Neural progenitor cell (in vitro differentiated cells): ENCODE measurements around the gene NARS2. TPM values are rescaled to one million over a fixed set of nuclear protein-coding genes. Genes with fewer than 3 reads are reported as not detected.

Experiments used
- DNase-seq: peaks from one replicate; pipeline ENCODE4 v3.0.0-alpha.2; 2016; ENCODE audit warnings: low spot score
- H2AFZ ChIP-seq: fragments of 200-600 bp; sonication (generic); replicated peaks from 2 replicates; pipeline ENCODE4 v1.6.1; 2016; ENCODE audit warnings: antibody characterized with exemption
- H3F3A ChIP-seq: fragments of 200-600 bp; sonication (generic); 2 replicates; pipeline ENCODE4 v1.6.1; 2016; ENCODE audit warnings: antibody characterized with exemption, low read depth
- H3K27ac ChIP-seq: fragments of 200-600 bp; sonication (generic); 2 replicates; pipeline ENCODE4 v1.5.1; 2016; ENCODE audit warnings: mild to moderate bottlenecking
- H3K27me3 ChIP-seq: fragments of 200-600 bp; sonication (generic); 2 replicates; pipeline ENCODE4 v1.6.1; 2016; ENCODE audit warnings: mild to moderate bottlenecking, moderate library complexity
- H3K36me3 ChIP-seq: fragments of 200-600 bp; sonication (generic); 2 replicates; pipeline ENCODE4 v1.5.1; 2016
- H3K4me1 ChIP-seq: fragments of 200-600 bp; sonication (generic); 2 replicates; pipeline ENCODE4 v1.6.1; 2016; ENCODE audit warnings: mixed run types
- H3K4me2 ChIP-seq: fragments of 200-600 bp; sonication (generic); 2 replicates; pipeline ENCODE4 v1.6.1; 2016
- H3K4me3 ChIP-seq: fragments of 200-600 bp; sonication (generic); 2 replicates; pipeline ENCODE4 v1.5.1; 2016
- H3K79me2 ChIP-seq: fragments of 200-600 bp; sonication (generic); 2 replicates; pipeline ENCODE4 v1.6.1; 2016; ENCODE audit warnings: low read depth
- H3K9ac ChIP-seq: fragments of 200-600 bp; sonication (generic); 2 replicates; pipeline ENCODE4 v1.6.1; 2016
- H3K9me3 ChIP-seq: fragments of 200-600 bp; sonication (generic); 2 replicates; pipeline ENCODE4 v1.5.1; 2016; ENCODE audit warnings: low read depth
- H4K20me1 ChIP-seq: fragments of 200-600 bp; sonication (generic); 2 replicates; pipeline ENCODE4 v1.6.1; 2016; ENCODE audit warnings: low read depth
- H3K27ac Mint-ChIP-seq: 3 replicates; pipeline ENCODE4 v1.8.0; 2021; ENCODE audit warnings: mixed read lengths
- H3K27me3 Mint-ChIP-seq: 2 replicates; pipeline ENCODE4 v1.8.0; 2022; ENCODE audit warnings: low read depth, mild to moderate bottlenecking, inconsistent platforms, moderate library complexity, mixed read lengths; ENCODE audit not compliant: insufficient read depth
- H3K36me3 Mint-ChIP-seq: 3 replicates; pipeline ENCODE4 v1.8.0; 2021; ENCODE audit warnings: mixed read lengths
- H3K4me1 Mint-ChIP-seq: 3 replicates; pipeline ENCODE4 v1.8.0; 2021; ENCODE audit warnings: mixed read lengths
- H3K4me3 Mint-ChIP-seq: 3 replicates; pipeline ENCODE4 v1.8.0; 2021; ENCODE audit warnings: mild to moderate bottlenecking, moderate library complexity, mixed read lengths
- H3K9me3 Mint-ChIP-seq: 3 replicates; pipeline ENCODE4 v1.8.0; 2020; ENCODE audit warnings: mixed read lengths
- EZH2 ChIP-seq: fragments of 200-600 bp; sonication (generic); IDR thresholded peaks from 2 replicates; pipeline ENCODE4 v1.6.1; 2017; ENCODE audit warnings: antibody characterized with exemption, mild to moderate bottlenecking, moderate library complexity
- EZH2phosphoT487 ChIP-seq: fragments of 200-600 bp; sonication (generic); IDR thresholded peaks from 2 replicates; pipeline ENCODE4 v1.6.1; 2017; ENCODE audit warnings: antibody characterized with exemption
- total RNA-seq: library from RNA; depleted of rRNA; stranded (reverse); fragments of >200 nt; gene quantifications from 2 replicates; pipeline ENCODE4 v1.2.3, GENCODE V29; 2015; ENCODE audit warnings: low replicate concordance
- TF ChIP-seq, protein P1 (sequence below): fragments of 200-600 bp; sonication (generic); IDR thresholded peaks from 2 replicates; pipeline ENCODE4 v1.5.1; 2017; ENCODE audit warnings: antibody characterized with exemption, mild to moderate bottlenecking

NARS2 gene
- total RNA-seq, 1 donor from 2014 or later = 53.0 TPM

DNA sequence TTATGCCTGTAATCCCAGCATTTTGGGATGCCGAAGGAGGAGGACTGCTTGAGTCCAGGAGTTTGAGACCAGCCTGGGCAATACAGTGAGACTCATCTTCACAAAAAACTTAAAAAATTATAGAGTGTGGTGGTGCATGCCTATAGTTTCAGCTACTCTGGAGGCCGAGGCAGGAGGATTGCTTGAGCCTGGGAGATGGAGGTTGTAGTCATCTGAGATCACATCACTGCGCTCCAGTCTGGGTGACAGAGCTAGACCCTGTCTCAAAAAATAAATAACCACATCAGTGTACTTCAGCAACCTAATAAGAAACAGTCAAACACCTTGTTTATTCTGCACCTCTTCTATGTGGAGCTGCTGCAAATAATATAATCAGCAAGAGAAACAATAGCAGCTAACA lies 1.4 kb downstream of the NARS2 start:
- Histone ChIP-seq H3K27me3 (no peaks in the 10 kb centered on the region), H3K79me2 (peaks cover 38% of the 10 kb centered on the region), H3K4me2 (peak overlapping the region; percentile 82), H4K20me1 (no peaks in the 10 kb centered on the region), H3K36me3 (peaks cover 9% of the 10 kb centered on the region), H3F3A (peaks cover 27% of the 10 kb centered on the region), H3K4me3 (peak overlapping the region; percentile 70), H3K4me1 (peaks cover 26% of the 10 kb centered on the region), H3K9me3 (no peaks in the 10 kb centered on the region), H3K9ac (no peak overlapping the region), H2AFZ (no peak overlapping the region), H3K27ac (no peak overlapping the region)
- no peak for TF ChIP-seq EZH2phosphoT487
- no peak for TF ChIP-seq EZH2
- TF ChIP-seq, protein P1, sequence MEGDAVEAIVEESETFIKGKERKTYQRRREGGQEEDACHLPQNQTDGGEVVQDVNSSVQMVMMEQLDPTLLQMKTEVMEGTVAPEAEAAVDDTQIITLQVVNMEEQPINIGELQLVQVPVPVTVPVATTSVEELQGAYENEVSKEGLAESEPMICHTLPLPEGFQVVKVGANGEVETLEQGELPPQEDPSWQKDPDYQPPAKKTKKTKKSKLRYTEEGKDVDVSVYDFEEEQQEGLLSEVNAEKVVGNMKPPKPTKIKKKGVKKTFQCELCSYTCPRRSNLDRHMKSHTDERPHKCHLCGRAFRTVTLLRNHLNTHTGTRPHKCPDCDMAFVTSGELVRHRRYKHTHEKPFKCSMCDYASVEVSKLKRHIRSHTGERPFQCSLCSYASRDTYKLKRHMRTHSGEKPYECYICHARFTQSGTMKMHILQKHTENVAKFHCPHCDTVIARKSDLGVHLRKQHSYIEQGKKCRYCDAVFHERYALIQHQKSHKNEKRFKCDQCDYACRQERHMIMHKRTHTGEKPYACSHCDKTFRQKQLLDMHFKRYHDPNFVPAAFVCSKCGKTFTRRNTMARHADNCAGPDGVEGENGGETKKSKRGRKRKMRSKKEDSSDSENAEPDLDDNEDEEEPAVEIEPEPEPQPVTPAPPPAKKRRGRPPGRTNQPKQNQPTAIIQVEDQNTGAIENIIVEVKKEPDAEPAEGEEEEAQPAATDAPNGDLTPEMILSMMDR = no peak
- Mint-ChIP-seq H3K4me1 (peaks cover 16% of the 10 kb centered on the region), H3K4me3 (peak overlapping the region; percentile 97), H3K27me3 (peaks cover 6% of the 10 kb centered on the region), H3K36me3 (peaks cover 12% of the 10 kb centered on the region), H3K9me3 (no peaks in the 10 kb centered on the region), H3K27ac (no peak overlapping the region)
- no peak for DNase-seq

DNA sequence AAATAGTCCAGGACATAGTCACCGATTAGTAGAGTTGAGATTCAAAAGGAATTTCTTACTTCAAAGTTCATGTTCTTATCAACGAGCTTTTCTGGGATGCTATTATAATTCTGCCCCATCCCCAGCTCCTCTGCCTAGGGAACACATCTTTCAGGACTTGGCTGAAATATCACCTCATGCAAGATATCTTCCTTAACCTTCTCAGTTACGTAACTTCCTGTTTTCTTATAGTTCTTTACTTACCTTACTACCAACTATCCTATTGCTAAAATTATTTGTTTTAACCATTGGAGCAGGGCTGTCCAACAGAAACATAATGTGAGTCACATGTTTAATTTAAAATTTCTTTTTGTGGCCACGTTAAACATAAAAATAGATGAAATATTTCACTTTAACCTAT lies 2.3 kb downstream of the NARS2 start:
- Mint-ChIP-seq H3K4me1 (peaks cover 13% of the 10 kb centered on the region), H3K4me3 (no peak overlapping the region), H3K9me3 (no peaks in the 10 kb centered on the region)

DNA sequence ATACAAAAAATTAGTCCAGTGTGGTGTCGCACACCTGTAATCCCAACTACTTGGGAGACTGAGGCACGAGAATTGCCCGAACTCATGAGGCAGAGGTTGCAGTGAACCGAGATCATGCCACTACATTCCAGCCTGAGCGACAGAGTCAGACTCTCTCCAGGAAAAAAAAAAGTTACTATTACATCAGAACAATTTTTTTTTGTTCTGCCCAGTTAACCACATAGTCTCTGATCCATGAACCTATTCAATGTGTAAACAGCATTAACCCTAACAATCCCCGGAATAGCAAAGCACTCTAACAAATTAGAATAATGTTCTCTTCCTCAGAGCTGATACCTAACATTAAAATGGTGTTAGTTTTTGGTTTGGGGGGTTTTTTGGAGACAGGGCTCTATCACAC lies 4.6 kb downstream of the NARS2 start:
- Mint-ChIP-seq H3K27me3 (no peaks in the 10 kb centered on the region), H3K27ac (no peak overlapping the region), H3K36me3 (peaks cover 12% of the 10 kb centered on the region), H3K9me3 (no peaks in the 10 kb centered on the region), H3K4me3 (no peak overlapping the region), H3K4me1 (peaks cover 13% of the 10 kb centered on the region)
- no peaks in the 10 kb centered on the region for H3K9me3 ChIP-seq
- no peak for DNase-seq
- TF ChIP-seq, protein P1 = no peak
- TF ChIP-seq EZH2phosphoT487 = no peak
- TF ChIP-seq EZH2 = no peak
- H3K36me3 ChIP-seq = peaks cover 17% of the 10 kb centered on the region
- no peaks in the 10 kb centered on the region for H3K27me3 ChIP-seq
- H3F3A ChIP-seq = peaks cover 13% of the 10 kb centered on the region
- H3K4me1 ChIP-seq = peaks cover 7% of the 10 kb centered on the region
- no peak overlapping the region for H2AFZ ChIP-seq
- H4K20me1 ChIP-seq = peaks cover 7% of the 10 kb centered on the region
- no peak overlapping the region for H3K27ac ChIP-seq
- no peak overlapping the region for H3K4me2 ChIP-seq
- H3K9ac ChIP-seq = no peak overlapping the region
- H3K4me3 ChIP-seq = no peak overlapping the region
- H3K79me2 ChIP-seq = peaks cover 39% of the 10 kb centered on the region

More for the DNA sequence above, 2.3 kb downstream of the NARS2 start:
- H4K20me1 ChIP-seq = no peaks in the 10 kb centered on the region
- H3F3A ChIP-seq = peaks cover 18% of the 10 kb centered on the region
- H3K4me1 ChIP-seq = peaks cover 18% of the 10 kb centered on the region
- no peak overlapping the region for H3K9ac ChIP-seq
- Mint-ChIP-seq H3K27me3 (peaks cover 2% of the 10 kb centered on the region), H3K36me3 (peaks cover 12% of the 10 kb centered on the region), H3K27ac (no peak overlapping the region)
- no peak overlapping the region for H3K27ac ChIP-seq
- no peak overlapping the region for H2AFZ ChIP-seq
- no peaks in the 10 kb centered on the region for H3K9me3 ChIP-seq
- H3K27me3 ChIP-seq = no peaks in the 10 kb centered on the region
- DNase-seq = no peak
- H3K36me3 ChIP-seq = peaks cover 9% of the 10 kb centered on the region
- H3K4me2 ChIP-seq = no peak overlapping the region
- H3K4me3 ChIP-seq = no peak overlapping the region
- H3K79me2 ChIP-seq = peaks cover 38% of the 10 kb centered on the region
- TF ChIP-seq EZH2 (no peak), EZH2phosphoT487 (no peak)
- TF ChIP-seq, protein P1 = no peak
